SK-N-DZ (cell line): ENCODE measurements around the gene DNMBP.
"Not testable (repeated sequence)": the region's sequence is repeated elsewhere in the genome, so short reads cannot be mapped to it uniquely, and the experiment has no call there.

Experiments used
- DNase-seq: peaks from one replicate; pipeline ENCODE4 v3.0.0-alpha.2; 2015; ENCODE audit warnings: low spot score

The DNMBP gene

GRCh38 chr10:99946051-99946450, 63.7 kb downstream of the DNMBP start:
- DNase-seq: not testable (repeated sequence)

GRCh38 chr10:99945263-99945662, 64.5 kb downstream of the DNMBP start:
- no peak for DNase-seq

- DNase-seq: no peak
Measured at GRCh38 chr10:99944860-99945259, 64.9 kb downstream of the DNMBP start.

GRCh38 chr10:99943908-99944307, 65.8 kb downstream of the DNMBP start:
- no peak for DNase-seq

- no peak for DNase-seq
Measured at GRCh38 chr10:99941942-99942820, 67.6 kb downstream of the DNMBP start.

- DNase-seq: no peak
Measured at GRCh38 chr10:99938563-99938962, 71.2 kb downstream of the DNMBP start.

GRCh38 chr10:99937630-99938029, 72.1 kb downstream of the DNMBP start:
- DNase-seq: no peak

GRCh38 chr10:99932203-99932957, 77.4 kb downstream of the DNMBP start:
- DNase-seq: not testable (repeated sequence)

GRCh38 chr10:99930731-99931550, 78.8 kb downstream of the DNMBP start:
- DNase-seq: no peak

GRCh38 chr10:99929360-99929759, 80.4 kb downstream of the DNMBP start:
- no peak for DNase-seq

GRCh38 chr10:99927721-99928280, 81.9 kb downstream of the DNMBP start:
- DNase-seq: no peak

GRCh38 chr10:99926925-99927720, 82.6 kb downstream of the DNMBP start:
- DNase-seq: no peak

GRCh38 chr10:99924451-99925255, 85.1 kb downstream of the DNMBP start:
- DNase-seq: no peak

GRCh38 chr10:99921948-99922347, 87.8 kb downstream of the DNMBP start:
- no peak for DNase-seq

- DNase-seq: no peak
Measured at GRCh38 chr10:99920901-99921300, 88.8 kb downstream of the DNMBP start.

- no peak for DNase-seq
Measured at GRCh38 chr10:99920486-99920885, 89.3 kb downstream of the DNMBP start.

GRCh38 chr10:99917963-99918825, 91.6 kb downstream of the DNMBP start:
- no peak for DNase-seq

- DNase-seq: no peak
Measured at GRCh38 chr10:99916776-99917175, 93.0 kb downstream of the DNMBP start.

GRCh38 chr10:99915414-99915813, 94.3 kb downstream of the DNMBP start:
- DNase-seq: no peak
